ENCODE data around the gene SLC50A1.

SLC50A1 gene

GRCh38 chr1:155184351-155184811 is 48.7 kb downstream of the SLC50A1 start:
- DNase-seq (ENCODE audit: low read depth in 3 of 3), result no peak

- DNase-seq (ENCODE audit: low read depth in 3 of 3), result no peak
These were observed 49.5 kb downstream of the SLC50A1 start for GRCh38 chr1:155184835-155185782.

GRCh38 chr1:155185783-155186066 is 50.1 kb downstream of the SLC50A1 start:
- DNase-seq (ENCODE audit: low read depth in 3 of 3), result no peak

- no peak for DNase-seq (ENCODE audit: low read depth in 3 of 3)
These were observed 50.6 kb downstream of the SLC50A1 start for GRCh38 chr1:155186067-155186793.

- no peak for DNase-seq (ENCODE audit: low read depth in 3 of 3)
These were observed 51.3 kb downstream of the SLC50A1 start for GRCh38 chr1:155186794-155187455.

- DNase-seq (ENCODE audit: low read depth in 3 of 3), result no peak
These were observed 51.8 kb downstream of the SLC50A1 start for GRCh38 chr1:155187456-155187891.

GRCh38 chr1:155188268-155188667 is 52.6 kb downstream of the SLC50A1 start:
- DNase-seq (ENCODE audit: low read depth in 3 of 3), result no peak
